ENCODE data around the gene FGG. TPM values are rescaled to one million over a fixed set of nuclear protein-coding genes. Genes with fewer than 3 reads are reported as not detected.

The FGG gene
- total and polyA plus RNA-seq, 8 donors, result 1.2 to 384 (median 6.7) TPM; not detected in 4

- Histone ChIP-seq H3K4me1 (peaks cover 0 to 2% of the 10 kb centered on the region in 2 donors), H3K4me3 (no peak overlapping the region), H3K27ac (no peak overlapping the region), H3K27me3 (no peaks in the 10 kb centered on the region), H3K36me3 (no peaks in the 10 kb centered on the region), H3K9me3 (no peaks in the 10 kb centered on the region)
- ATAC-seq, result no peak
- intact Hi-C loops (cut with DNase I), result no loop called here
- no peak for DNase-seq
- no peak for TF ChIP-seq CTCF (IDR thresholded peaks at IDR 0.05)
Measured at GRCh38 chr4:154591890-154592289, 20.6 kb downstream of the FGG start.

GRCh38 chr4:154590329-154591006 lies 22.0 kb downstream of the FGG start, which contains the start of gene FGA:
TSS of gene FGA (minus strand) at chr4:154590742. CDS start at chr4:154590687, 55 bp downstream.
- H3K4me1 ChIP-seq, result peaks cover 0 to 2% of the 10 kb centered on the region in 2 donors
- intact Hi-C loops (cut with DNase I), result no loop called here
- DNase-seq, result no peak

DNA sequence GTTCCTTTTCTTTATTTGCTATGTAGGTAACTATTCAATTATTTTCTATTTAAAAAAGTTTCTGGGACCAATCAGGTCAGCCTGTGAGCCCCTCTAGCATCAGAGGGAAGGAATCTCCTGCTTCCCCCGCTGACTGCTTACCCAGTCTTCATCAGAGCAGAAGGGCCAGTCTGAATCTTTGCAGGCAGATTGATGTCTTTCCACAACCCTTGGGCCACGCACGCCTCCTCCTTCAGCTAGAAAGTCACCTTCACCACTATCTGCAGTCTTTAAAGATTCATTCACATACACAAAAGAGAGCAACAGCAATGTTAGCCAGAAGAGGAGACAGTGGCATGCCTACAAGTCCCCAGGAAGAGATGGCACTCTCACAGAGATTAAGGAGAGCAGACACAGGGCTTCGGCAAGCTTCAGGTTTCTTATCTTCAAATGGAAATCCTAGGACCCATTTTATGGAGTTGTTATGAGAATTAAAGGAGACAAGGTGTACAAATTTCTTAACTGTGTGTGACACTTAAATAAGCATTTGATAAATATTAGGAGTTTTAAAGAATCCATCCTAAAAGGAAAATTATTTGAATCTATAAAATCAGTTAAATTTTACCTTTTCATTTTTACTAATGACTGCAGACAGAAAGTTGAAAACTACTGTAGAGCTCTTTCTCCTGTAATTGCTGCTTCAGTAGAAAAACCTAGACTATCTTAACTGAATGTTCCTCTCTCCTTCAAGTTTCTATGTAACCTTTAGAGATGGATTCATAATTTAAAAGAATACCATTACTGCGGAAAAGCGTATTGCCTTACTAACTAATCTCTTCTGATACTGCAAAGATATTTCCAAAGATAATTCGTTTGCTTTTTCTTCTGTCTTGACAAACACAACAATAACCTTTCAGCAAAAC lies 22.9 kb downstream of the FGG start:
- peaks cover 0 to 2% of the 10 kb centered on the region in 2 donors for H3K4me1 ChIP-seq
- H3K9me3 ChIP-seq, result no peaks in the 10 kb centered on the region
- peak overlapping the region in 1 of 2 donors; percentile 0 for H3K4me3 ChIP-seq
- H3K36me3 ChIP-seq, result no peaks in the 10 kb centered on the region
- intact Hi-C loops (cut with DNase I), result no loop called here
- no peaks in the 10 kb centered on the region for H3K27me3 ChIP-seq
- no peak for DNase-seq
- ATAC-seq, result no peak
- no peak overlapping the region for H3K27ac ChIP-seq
- no peak for TF ChIP-seq CTCF (IDR thresholded peaks at IDR 0.05)

More at GRCh38 chr4:154590329-154591006, 22.0 kb downstream of the FGG start, which contains the start of gene FGA:
- TF ChIP-seq CTCF (IDR thresholded peaks at IDR 0.05), result no peak
- no peaks in the 10 kb centered on the region for H3K9me3 ChIP-seq
- H3K27me3 ChIP-seq, result no peaks in the 10 kb centered on the region
- no peaks in the 10 kb centered on the region for H3K36me3 ChIP-seq
- H3K4me3 ChIP-seq, result peak within 1 kb of the TSS in 1 of 2 donors; percentile 0
- ATAC-seq, result peak; percentile 87
- no peak within 1 kb of the TSS for H3K27ac ChIP-seq

DNA sequence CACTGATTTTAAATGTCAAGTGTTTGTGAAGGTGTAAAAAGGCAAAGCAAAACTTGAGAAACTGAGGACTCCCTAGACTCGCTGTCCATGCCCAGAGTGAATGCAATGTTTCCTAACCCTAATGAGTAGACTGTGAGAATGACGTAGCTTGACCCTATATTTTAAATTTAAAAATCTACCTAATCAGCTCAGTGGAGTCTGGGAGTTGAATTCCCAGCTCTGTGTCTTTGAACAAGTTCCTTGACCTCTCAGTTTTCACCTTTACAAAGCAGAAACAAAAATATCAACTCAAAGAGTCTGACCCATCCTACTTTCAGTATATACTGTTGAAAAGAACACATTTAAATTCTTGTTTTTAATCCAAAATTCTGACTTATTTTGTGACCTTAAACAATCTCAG lies 24.3 kb downstream of the FGG start:
- TF ChIP-seq CTCF (IDR thresholded peaks at IDR 0.05), result no peak
- H3K4me3 ChIP-seq, result no peak overlapping the region
- no peak for DNase-seq
- peaks cover 0 to 2% of the 10 kb centered on the region in 2 donors for H3K4me1 ChIP-seq
- no peaks in the 10 kb centered on the region for H3K27me3 ChIP-seq
- H3K27ac ChIP-seq, result no peak overlapping the region
- no peaks in the 10 kb centered on the region for H3K9me3 ChIP-seq
- ATAC-seq, result no peak
- intact Hi-C loops (cut with DNase I), result no loop called here
- H3K36me3 ChIP-seq, result no peaks in the 10 kb centered on the region
